Testis (tissue), 3 donors: ENCODE results near the gene COX6B2. TPM values are rescaled to one million over a fixed set of nuclear protein-coding genes. Genes with fewer than 3 reads are reported as not detected.

Experiments used
- DNase-seq: peaks from one replicate; pipeline ENCODE4 v3.0.0-alpha.2; 2019
- H3K27ac ChIP-seq, 2 donors: fragments of 200-600 bp; sonication (generic); one replicate each; pipeline ENCODE4 v1.5.1; 2019
- H3K27me3 ChIP-seq: fragments of 200-600 bp; sonication (generic); one replicate; pipeline ENCODE4 v1.5.1; 2019
- H3K36me3 ChIP-seq: fragments of 200-600 bp; sonication (generic); one replicate; pipeline ENCODE4 v1.5.1; 2017; ENCODE audit warnings: low read depth; ENCODE audit errors: missing control alignments
- H3K4me1 ChIP-seq: fragments of 200-600 bp; sonication (generic); one replicate; pipeline ENCODE4 v1.5.1; 2019
- H3K4me3 ChIP-seq, 2 donors: fragments of 200-600 bp; sonication (generic); one replicate each; pipeline ENCODE4 v1.5.1; 2017 to 2019
- H3K9me3 ChIP-seq: fragments of 200-600 bp; sonication (generic); one replicate; pipeline ENCODE4 v1.5.1; 2017
- POLR2A ChIP-seq: fragments of 450-650 bp; IDR thresholded peaks from one replicate; pipeline ENCODE4 v1.6.1; 2017; ENCODE audit warnings: antibody characterized with exemption, mild to moderate bottlenecking, moderate library complexity
- WGBS, 2 donors: methylation state at CpG; one replicate each; pipeline ENCODE4 v1.1.5; 2018; 5-methylcytosine and 5-hydroxymethylcytosine counted together
- intact Hi-C: fragments of 100-400 bp; cut with DNase I; formaldehyde crosslinking; loops from one replicate; pipeline ENCODE4 v1.15.1; 2023; ENCODE audit warnings: low total_unique reads
- polyA plus RNA-seq: library from polyadenylated mRNA; stranded (reverse); fragments of 350-450 nt; fragmentation: Illumina TruSeq; extraction: RNeasy Lipid Tissue Mini Kit (QIAGEN cat#74804); gene quantifications from one replicate; pipeline ENCODE4 v1.2.3, GENCODE V29; 2014; ENCODE audit warnings: low read depth, low replicate concordance; ENCODE audit not compliant: insufficient read depth
- total RNA-seq, 2 donors: library from RNA; depleted of rRNA; stranded (reverse); fragments of >200 nt; gene quantifications; one replicate each; pipeline ENCODE4 v1.2.3, GENCODE V29; 2016
- TF ChIP-seq, protein P1 (sequence below), 3 experiments: fragments of 450-650 bp in 2 of 3; fragments of 200-600 bp in 1 of 3; sonication (generic) in 1 of 3; IDR thresholded peaks; one replicate each; pipeline ENCODE4 v1.5.1; 2016 to 2019; ENCODE audit warnings: antibody characterized with exemption in 3 of 3, mild to moderate bottlenecking in 2 of 3, moderate library complexity in 1 of 3

Gene COX6B2
- total and polyA plus RNA-seq, 3 donors from 2014 or later = 27.9 to 171 (median 47.5) TPM

- no peak for DNase-seq
- no peaks in the 10 kb centered on the region for H3K27me3 ChIP-seq
- no peaks in the 10 kb centered on the region for H3K9me3 ChIP-seq
- peaks cover 12% of the 10 kb centered on the region for H3K4me1 ChIP-seq
- intact Hi-C loops = no loop called here
- no peak overlapping the region for H3K27ac ChIP-seq
- WGBS, 2 donors = 94% methylated on average over 11 of the region's 11 CpGs; no CpG with 5 or more reads in 1 of the 2 donors
- H3K36me3 ChIP-seq = no peaks in the 10 kb centered on the region
- H3K4me3 ChIP-seq = no peak overlapping the region
- TF ChIP-seq, protein P1, sequence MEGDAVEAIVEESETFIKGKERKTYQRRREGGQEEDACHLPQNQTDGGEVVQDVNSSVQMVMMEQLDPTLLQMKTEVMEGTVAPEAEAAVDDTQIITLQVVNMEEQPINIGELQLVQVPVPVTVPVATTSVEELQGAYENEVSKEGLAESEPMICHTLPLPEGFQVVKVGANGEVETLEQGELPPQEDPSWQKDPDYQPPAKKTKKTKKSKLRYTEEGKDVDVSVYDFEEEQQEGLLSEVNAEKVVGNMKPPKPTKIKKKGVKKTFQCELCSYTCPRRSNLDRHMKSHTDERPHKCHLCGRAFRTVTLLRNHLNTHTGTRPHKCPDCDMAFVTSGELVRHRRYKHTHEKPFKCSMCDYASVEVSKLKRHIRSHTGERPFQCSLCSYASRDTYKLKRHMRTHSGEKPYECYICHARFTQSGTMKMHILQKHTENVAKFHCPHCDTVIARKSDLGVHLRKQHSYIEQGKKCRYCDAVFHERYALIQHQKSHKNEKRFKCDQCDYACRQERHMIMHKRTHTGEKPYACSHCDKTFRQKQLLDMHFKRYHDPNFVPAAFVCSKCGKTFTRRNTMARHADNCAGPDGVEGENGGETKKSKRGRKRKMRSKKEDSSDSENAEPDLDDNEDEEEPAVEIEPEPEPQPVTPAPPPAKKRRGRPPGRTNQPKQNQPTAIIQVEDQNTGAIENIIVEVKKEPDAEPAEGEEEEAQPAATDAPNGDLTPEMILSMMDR (IDR thresholded peaks at IDR 0.05) = no peak
- no peak for TF ChIP-seq POLR2A
Observed at GRCh38 chr19:55303477-55303876, 51.0 kb downstream of the COX6B2 start.

GRCh38 chr19:55302318-55302703 lies 52.2 kb downstream of the COX6B2 start:
- Histone ChIP-seq H3K36me3 (no peaks in the 10 kb centered on the region), H3K4me1 (peaks cover 12% of the 10 kb centered on the region), H3K27me3 (no peaks in the 10 kb centered on the region), H3K27ac (no peak overlapping the region), H3K9me3 (no peaks in the 10 kb centered on the region), H3K4me3 (peak overlapping the region in 1 of 2 donors; percentile 27)
- no peak for TF ChIP-seq POLR2A
- TF ChIP-seq, protein P1 (IDR thresholded peaks at IDR 0.05) = no peak
- DNase-seq = no peak
- 63 to 76% methylated on average over 8 to 12 of the region's 12 CpGs for WGBS, 2 donors
- intact Hi-C loops = no loop called here

DNA sequence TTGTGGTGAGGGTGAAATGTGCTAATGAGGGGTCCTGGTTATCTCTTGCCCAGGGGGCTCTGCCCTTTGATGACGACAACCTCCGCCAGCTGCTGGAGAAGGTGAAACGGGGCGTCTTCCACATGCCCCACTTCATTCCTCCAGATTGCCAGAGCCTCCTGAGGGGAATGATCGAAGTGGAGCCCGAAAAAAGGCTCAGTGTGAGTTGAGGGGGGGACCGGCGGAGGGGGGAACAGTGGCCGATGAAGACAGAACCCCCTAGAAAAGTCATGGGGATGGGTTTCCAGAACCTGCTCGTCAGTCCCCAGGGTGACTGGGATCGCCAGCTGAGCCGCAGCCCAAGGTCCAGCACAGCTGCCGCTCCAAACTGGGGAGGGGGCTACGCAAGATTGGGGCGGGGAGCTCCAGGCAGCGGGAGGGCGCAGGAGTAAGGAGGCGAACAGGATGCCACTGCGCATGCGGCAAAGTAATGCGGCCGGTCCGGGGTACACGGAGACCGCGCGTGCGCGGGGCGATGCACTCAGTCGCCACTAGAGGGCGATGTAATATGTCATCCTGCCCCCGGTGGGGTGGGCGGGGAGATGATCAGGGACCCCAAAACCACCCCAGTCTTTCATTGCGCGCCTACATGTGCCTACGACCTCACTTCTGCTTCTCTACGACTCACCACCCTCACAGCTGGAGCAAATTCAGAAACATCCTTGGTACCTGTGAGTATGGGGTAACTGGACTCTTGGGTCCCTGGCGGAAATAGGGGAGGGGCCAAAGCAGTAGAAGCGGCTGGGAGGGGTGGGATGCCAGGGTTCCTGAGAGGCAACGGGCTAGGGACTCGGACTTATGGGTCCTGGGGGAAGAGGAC lies 52.8 kb downstream of the COX6B2 start:
- H3K36me3 ChIP-seq = no peaks in the 10 kb centered on the region
- DNase-seq = peak; percentile 92
- peak overlapping the region; percentile 27 to 51 for H3K4me3 ChIP-seq
- H3K9me3 ChIP-seq = no peaks in the 10 kb centered on the region
- TF ChIP-seq, protein P1 (IDR thresholded peaks at IDR 0.05) = peak; percentile 96 to 99 (median 97)
- no peak for TF ChIP-seq POLR2A
- H3K4me1 ChIP-seq = peaks cover 12% of the 10 kb centered on the region
- intact Hi-C loops = no loop called here
- no peak overlapping the region for H3K27ac ChIP-seq
- 12 to 18% methylated on average over 18 to 42 of the region's 42 CpGs for WGBS, 2 donors
- H3K27me3 ChIP-seq = no peaks in the 10 kb centered on the region

DNA sequence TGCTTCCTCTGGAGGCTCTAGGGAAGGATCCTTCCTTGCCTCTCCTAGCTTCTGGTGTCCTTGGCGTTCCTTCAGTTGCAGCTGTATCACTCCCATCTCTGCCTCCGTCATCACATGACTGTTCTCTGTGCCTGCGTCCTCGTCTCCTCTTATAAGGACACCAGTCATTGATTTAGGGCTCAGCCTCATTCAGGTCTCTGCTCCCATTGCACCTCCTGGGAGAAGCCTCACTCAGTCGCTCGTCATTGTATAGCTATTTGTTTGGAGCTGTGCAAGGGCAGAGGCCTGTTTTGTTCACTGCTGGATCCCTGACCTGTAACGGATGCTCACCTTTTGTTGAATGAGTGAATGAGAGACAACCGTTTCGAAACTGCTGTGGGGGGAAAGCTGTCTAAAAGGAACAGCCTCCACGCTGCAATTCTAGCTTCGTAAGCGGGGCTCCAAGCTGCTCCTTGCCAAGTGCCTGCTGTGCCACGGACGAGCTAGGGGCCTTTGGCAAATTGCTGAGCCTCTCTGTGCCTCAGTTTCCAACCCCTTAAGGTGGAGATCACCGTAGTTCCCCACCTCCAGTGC lies 53.5 kb downstream of the COX6B2 start:
- intact Hi-C loops = no loop called here
- Histone ChIP-seq H3K9me3 (no peaks in the 10 kb centered on the region), H3K4me3 (peak overlapping the region in 1 of 2 donors; percentile 51), H3K27ac (no peak overlapping the region), H3K27me3 (no peaks in the 10 kb centered on the region), H3K4me1 (peaks cover 12% of the 10 kb centered on the region), H3K36me3 (no peaks in the 10 kb centered on the region)
- DNase-seq = peak; percentile 73
- 38 to 41% methylated on average over 15 of the region's 15 CpGs for WGBS, 2 donors
- TF ChIP-seq, protein P1 (IDR thresholded peaks at IDR 0.05) = no peak
- TF ChIP-seq POLR2A = no peak
